Astrocyte (in vitro differentiated cells and primary cell): ENCODE results near the gene RNF150. TPM values are rescaled to one million over a fixed set of nuclear protein-coding genes. Genes with fewer than 3 reads are reported as not detected.
A peak's percentile ranks its signal among the peaks of the same experiment; 100 is the strongest.

Source experiments
- DNase-seq: peaks from one replicate; pipeline ENCODE4 v3.0.0-alpha.2; 2010; ENCODE audit warnings: low read depth
- FAIRE-seq: peaks from 2 replicates; lab custom pipeline; 2011; peaks lifted over from hg19 to GRCh38; lab: Jason Lieb, UNC
- H2AFZ ChIP-seq: 2 replicates; pipeline ENCODE4 v1.6.0; 2012; ENCODE audit warnings: low read depth, low read length, inconsistent platforms
- H3K27ac ChIP-seq: 2 replicates; pipeline ENCODE4 v1.5.1; 2011; ENCODE audit warnings: low read depth, low read length, inconsistent platforms
- H3K27me3 ChIP-seq: 2 replicates; pipeline ENCODE4 v1.6.0; 2011; ENCODE audit warnings: low read length, inconsistent platforms; ENCODE audit not compliant: insufficient read depth
- H3K36me3 ChIP-seq: 2 replicates; pipeline ENCODE4 v1.5.1; 2011; ENCODE audit warnings: low read length, inconsistent platforms; ENCODE audit not compliant: insufficient read depth
- H3K4me1 ChIP-seq: 2 replicates; pipeline ENCODE4 v1.5.1; 2011; ENCODE audit warnings: low read length, inconsistent platforms; ENCODE audit not compliant: insufficient read depth
- H3K4me2 ChIP-seq: 2 replicates; pipeline ENCODE4 v1.6.0; 2012; ENCODE audit warnings: low read length, inconsistent platforms
- H3K4me3 ChIP-seq: 2 replicates; pipeline ENCODE4 v1.5.1; 2011; ENCODE audit warnings: low read depth, mild to moderate bottlenecking, low read length, inconsistent platforms; ENCODE audit not compliant: insufficient read depth
- H3K79me2 ChIP-seq: 2 replicates; pipeline ENCODE4 v1.6.0; 2012; ENCODE audit warnings: mild to moderate bottlenecking, low read length, inconsistent platforms; ENCODE audit not compliant: insufficient read depth
- H3K9ac ChIP-seq: 2 replicates; pipeline ENCODE4 v1.6.0; 2012; ENCODE audit warnings: mild to moderate bottlenecking, low read length, inconsistent platforms
- H3K9me3 ChIP-seq: 2 replicates; pipeline ENCODE4 v1.5.1; 2012; ENCODE audit warnings: low read depth, mild to moderate bottlenecking, low read length, inconsistent platforms; ENCODE audit not compliant: insufficient read depth
- H4K20me1 ChIP-seq: 2 replicates; pipeline ENCODE4 v1.6.0; 2012; ENCODE audit warnings: low read length, inconsistent platforms; ENCODE audit not compliant: insufficient read depth
- H3K27ac Mint-ChIP-seq: one replicate; pipeline ENCODE4 v1.8.0; 2021; ENCODE audit warnings: mild to moderate bottlenecking, mixed read lengths; ENCODE audit not compliant: unreplicated experiment
- H3K27me3 Mint-ChIP-seq: one replicate; pipeline ENCODE4 v1.8.0; 2021; ENCODE audit warnings: low read depth, mixed read lengths; ENCODE audit not compliant: unreplicated experiment
- H3K36me3 Mint-ChIP-seq: one replicate; pipeline ENCODE4 v1.8.0; 2021; ENCODE audit warnings: low read depth, mixed read lengths; ENCODE audit not compliant: unreplicated experiment
- H3K4me1 Mint-ChIP-seq: one replicate; pipeline ENCODE4 v1.8.0; 2021; ENCODE audit warnings: low read depth, mixed read lengths; ENCODE audit not compliant: unreplicated experiment
- H3K4me3 Mint-ChIP-seq: one replicate; pipeline ENCODE4 v1.8.0; 2021; ENCODE audit warnings: mild to moderate bottlenecking, moderate library complexity, mixed read lengths; ENCODE audit not compliant: unreplicated experiment
- H3K9me3 Mint-ChIP-seq: one replicate; pipeline ENCODE4 v1.8.0; 2021; ENCODE audit warnings: mild to moderate bottlenecking, mixed read lengths; ENCODE audit not compliant: unreplicated experiment
- EZH2 ChIP-seq: IDR thresholded peaks from 2 replicates; pipeline ENCODE4 v1.6.1; 2012; ENCODE audit warnings: mild to moderate bottlenecking, low read length, inconsistent platforms; ENCODE audit not compliant: insufficient read depth
- total RNA-seq: library from RNA; stranded (reverse); gene quantifications from 2 replicates; pipeline ENCODE4 v1.2.1, GENCODE V29; 2021
- TF ChIP-seq, protein P1 (sequence below): IDR thresholded peaks from 2 replicates; pipeline ENCODE4 v1.5.1; 2011; ENCODE audit warnings: low read depth, mild to moderate bottlenecking, inconsistent platforms, low read length, moderate library complexity; ENCODE audit not compliant: insufficient read depth

The RNF150 gene
- total RNA-seq, 1 donor from 2014 or later: 5.2 TPM

DNA sequence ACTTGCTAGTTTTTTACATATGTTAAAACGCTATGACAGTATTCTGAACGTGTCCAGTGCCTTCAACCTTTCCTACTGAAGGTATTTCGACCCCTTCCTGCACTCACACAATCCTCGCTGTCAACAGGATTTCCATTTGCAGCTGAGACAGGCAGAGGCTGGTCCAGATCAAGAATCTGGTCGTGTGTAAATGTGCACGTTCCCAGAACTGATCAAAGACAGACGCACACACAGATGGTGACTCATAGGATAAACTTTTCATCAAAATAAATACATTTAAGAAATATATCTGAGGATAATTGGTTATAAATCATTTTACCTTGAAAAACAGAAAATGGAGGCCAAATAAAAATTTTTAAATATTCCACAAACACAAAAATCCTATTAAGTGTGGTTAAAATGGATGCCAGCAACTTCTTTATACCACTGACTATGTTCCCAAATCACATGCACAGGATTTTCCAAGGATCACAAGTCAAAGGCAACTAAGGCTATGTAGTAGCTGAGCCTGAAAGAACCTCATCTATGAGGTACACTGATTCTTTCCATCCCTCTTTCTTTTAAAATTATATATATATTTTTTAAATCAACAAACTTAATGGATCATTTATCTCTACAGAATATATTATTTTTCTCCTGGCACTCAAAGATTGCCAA is 85.9 kb downstream of the RNF150 start:
- no peak for FAIRE-seq
- TF ChIP-seq, protein P1, sequence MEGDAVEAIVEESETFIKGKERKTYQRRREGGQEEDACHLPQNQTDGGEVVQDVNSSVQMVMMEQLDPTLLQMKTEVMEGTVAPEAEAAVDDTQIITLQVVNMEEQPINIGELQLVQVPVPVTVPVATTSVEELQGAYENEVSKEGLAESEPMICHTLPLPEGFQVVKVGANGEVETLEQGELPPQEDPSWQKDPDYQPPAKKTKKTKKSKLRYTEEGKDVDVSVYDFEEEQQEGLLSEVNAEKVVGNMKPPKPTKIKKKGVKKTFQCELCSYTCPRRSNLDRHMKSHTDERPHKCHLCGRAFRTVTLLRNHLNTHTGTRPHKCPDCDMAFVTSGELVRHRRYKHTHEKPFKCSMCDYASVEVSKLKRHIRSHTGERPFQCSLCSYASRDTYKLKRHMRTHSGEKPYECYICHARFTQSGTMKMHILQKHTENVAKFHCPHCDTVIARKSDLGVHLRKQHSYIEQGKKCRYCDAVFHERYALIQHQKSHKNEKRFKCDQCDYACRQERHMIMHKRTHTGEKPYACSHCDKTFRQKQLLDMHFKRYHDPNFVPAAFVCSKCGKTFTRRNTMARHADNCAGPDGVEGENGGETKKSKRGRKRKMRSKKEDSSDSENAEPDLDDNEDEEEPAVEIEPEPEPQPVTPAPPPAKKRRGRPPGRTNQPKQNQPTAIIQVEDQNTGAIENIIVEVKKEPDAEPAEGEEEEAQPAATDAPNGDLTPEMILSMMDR: no peak
- TF ChIP-seq EZH2: no peak
- Histone ChIP-seq H3K9ac (peak overlapping the region; percentile 15), H3K4me3 (no peak overlapping the region), H4K20me1 (no peaks in the 10 kb centered on the region), H3K4me2 (peak overlapping the region; percentile 27), H2AFZ (no peak overlapping the region), H3K36me3 (no peaks in the 10 kb centered on the region), H3K79me2 (no peaks in the 10 kb centered on the region), H3K4me1 (peaks cover 11% of the 10 kb centered on the region), H3K27me3 (no peaks in the 10 kb centered on the region), H3K27ac (peak overlapping the region; percentile 71), H3K9me3 (no peaks in the 10 kb centered on the region)
- peak; percentile 75 for DNase-seq
- Mint-ChIP-seq H3K4me1 (peaks cover 15% of the 10 kb centered on the region), H3K36me3 (peaks cover 3% of the 10 kb centered on the region), H3K27me3 (no peaks in the 10 kb centered on the region), H3K9me3 (peaks cover 14% of the 10 kb centered on the region), H3K4me3 (peak overlapping the region; percentile 50), H3K27ac (peak overlapping the region; percentile 79)

DNA sequence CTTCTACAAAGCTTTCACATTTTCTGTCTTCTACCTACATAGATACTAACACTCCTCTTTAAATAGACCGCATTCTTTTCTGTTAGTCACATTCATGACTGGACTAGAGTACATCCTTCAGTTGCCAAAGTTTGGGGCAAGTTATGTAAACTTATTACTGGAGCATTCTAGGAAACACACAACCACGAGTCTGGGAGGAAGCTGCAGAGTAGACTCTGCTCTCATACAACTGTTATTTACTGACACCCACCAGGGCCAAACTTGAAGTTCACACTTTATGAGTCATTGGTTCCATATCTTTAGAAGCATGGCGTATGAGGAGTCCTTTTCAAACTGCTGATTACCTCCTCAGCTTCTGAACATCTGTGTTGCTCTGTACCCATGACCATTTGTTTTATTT is 87.0 kb downstream of the RNF150 start:
- Mint-ChIP-seq H3K4me3 (no peak overlapping the region), H3K36me3 (peaks cover 2% of the 10 kb centered on the region), H3K27me3 (no peaks in the 10 kb centered on the region), H3K4me1 (peaks cover 15% of the 10 kb centered on the region), H3K27ac (peak overlapping the region; percentile 79), H3K9me3 (peaks cover 8% of the 10 kb centered on the region)
- TF ChIP-seq EZH2: no peak
- TF ChIP-seq, protein P1: no peak
- H3K9ac ChIP-seq: peak overlapping the region; percentile 15
- peak overlapping the region; percentile 27 for H3K4me2 ChIP-seq
- H4K20me1 ChIP-seq: no peaks in the 10 kb centered on the region
- H3K9me3 ChIP-seq: no peaks in the 10 kb centered on the region
- H3K36me3 ChIP-seq: no peaks in the 10 kb centered on the region
- no peak overlapping the region for H2AFZ ChIP-seq
- FAIRE-seq: peak; percentile 99
- peak overlapping the region; percentile 71 for H3K27ac ChIP-seq
- peaks cover 11% of the 10 kb centered on the region for H3K4me1 ChIP-seq
- no peaks in the 10 kb centered on the region for H3K79me2 ChIP-seq
- DNase-seq: peak; percentile 100
- no peak overlapping the region for H3K4me3 ChIP-seq
- no peaks in the 10 kb centered on the region for H3K27me3 ChIP-seq

DNA sequence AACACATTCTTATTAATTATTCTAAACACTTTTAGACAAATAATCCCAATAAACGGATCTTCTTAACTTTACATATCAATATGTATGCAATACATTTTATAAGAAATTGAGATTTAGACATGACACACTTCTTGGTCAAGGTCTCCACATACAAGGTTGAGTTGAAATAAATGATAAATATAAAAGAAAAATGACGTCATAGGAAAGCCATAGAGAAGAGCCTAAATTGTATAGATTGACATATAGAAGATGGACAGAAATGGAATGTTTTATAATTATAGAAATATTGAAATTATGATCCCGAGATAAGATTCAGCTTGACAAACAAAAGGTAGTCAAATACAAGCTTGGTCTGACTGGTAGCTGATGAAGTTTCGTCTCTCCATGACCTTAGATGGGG is 87.4 kb downstream of the RNF150 start:
- FAIRE-seq: no peak
- no peak for DNase-seq
- Histone ChIP-seq H3K79me2 (no peaks in the 10 kb centered on the region), H2AFZ (no peak overlapping the region), H3K9ac (no peak overlapping the region), H3K4me2 (peak overlapping the region; percentile 27), H4K20me1 (no peaks in the 10 kb centered on the region), H3K4me3 (no peak overlapping the region), H3K4me1 (peaks cover 13% of the 10 kb centered on the region), H3K27me3 (no peaks in the 10 kb centered on the region), H3K27ac (peak overlapping the region; percentile 71), H3K9me3 (no peaks in the 10 kb centered on the region), H3K36me3 (no peaks in the 10 kb centered on the region)
- Mint-ChIP-seq H3K4me1 (peaks cover 15% of the 10 kb centered on the region), H3K9me3 (peaks cover 5% of the 10 kb centered on the region), H3K27me3 (no peaks in the 10 kb centered on the region), H3K36me3 (peaks cover 2% of the 10 kb centered on the region), H3K27ac (peak overlapping the region; percentile 79), H3K4me3 (no peak overlapping the region)
- no peak for TF ChIP-seq EZH2
- TF ChIP-seq, protein P1: no peak
